ENCODE data around the gene FERMT3.
"Not testable (repeated sequence)": the region's sequence is repeated elsewhere in the genome, so short reads cannot be mapped to it uniquely, and the experiment has no call there.

The FERMT3 gene

DNA sequence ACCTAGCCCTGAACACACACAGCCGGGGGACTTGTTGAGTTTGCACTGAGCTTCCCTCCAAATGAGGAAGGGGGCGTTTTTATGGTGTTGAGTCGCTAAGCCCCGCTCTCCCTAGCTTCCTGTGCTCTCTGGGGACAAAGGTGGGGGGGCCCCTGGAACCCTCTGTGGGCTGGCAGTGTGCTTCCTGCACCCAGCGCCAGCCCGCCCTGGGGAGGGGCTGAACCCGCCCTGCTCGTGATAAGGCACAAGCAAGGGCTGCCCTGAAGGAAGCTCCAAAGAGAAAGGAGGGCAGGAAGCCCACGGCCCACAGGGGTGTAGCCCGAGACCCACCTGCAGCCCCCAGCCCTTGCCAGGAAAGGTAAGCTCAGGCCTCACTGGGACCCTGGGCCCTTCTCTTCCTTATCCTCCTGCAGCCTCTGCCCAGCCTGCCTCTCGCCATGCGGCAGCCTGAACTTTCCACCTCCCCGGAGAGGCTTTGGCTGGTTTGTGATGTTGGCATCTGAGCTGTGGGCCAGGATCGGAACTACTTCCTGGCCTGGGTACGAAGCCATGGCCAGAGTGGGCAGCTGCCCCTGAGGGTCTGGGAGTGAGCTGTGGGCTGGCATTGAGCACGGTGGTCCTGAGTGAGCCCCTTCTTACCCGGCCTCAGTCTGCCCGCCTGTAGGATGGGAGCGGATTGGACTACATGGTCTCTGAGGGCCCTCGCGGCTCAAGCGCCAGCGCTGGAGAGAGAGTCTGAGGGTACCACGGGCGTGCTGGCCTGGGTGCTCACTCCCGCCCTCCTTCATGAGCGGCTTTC lies at the start of gene FERMT3:
FERMT3 (plus strand) TSS at position 265 of the 799 bp plus-strand sequence. CDS start 644 bp downstream, outside the sequence.
- Histone ChIP-seq H3K36me3 (ENCODE audit: insufficient read depth, low read length) (peaks cover 78% of the 10 kb centered on the region), H3K9ac (ENCODE audit: low read depth, low read length) (peak within 1 kb of the TSS; percentile 88)

DNA sequence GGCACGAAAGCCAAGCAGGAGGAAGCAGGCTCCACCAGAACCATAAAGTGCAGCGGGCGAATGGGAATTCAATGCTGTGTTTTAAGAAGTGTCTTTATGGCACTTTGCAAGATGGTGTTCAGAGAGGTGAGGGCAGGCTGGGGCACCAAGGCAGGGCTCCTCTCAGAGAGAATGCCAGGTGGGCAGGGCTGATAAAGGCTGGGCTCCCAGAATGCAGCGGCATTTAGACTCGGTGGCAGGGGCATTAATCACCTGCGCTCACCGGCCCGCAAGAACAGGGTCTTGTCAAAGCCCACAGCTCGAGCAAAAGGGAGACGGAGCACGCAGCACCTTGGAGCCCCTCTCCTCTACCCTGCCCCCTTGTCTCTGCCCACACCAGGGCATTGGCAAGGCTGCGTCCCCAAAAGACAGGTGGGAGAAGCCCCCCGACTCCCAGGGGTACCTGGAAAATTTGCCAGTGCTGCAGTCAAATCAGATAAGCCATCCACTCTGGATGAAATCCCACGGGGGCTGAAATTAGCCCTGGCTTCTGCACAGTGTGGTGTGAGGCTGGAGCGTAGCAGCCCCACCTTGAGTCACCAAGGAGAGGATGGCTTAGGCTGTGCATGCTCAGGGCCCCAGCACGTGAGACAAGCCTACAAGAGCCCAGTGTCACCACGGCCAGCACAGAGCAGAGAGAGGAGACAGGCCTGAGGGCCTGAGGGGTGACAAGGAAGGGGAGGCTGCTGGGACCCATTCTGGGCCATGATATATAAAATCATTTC lies 48.7 kb upstream of the FERMT3 start:
- DNase-seq (no peak), ATAC-seq (ENCODE audit: insufficient read depth, low read depth) (no peak)
- Histone ChIP-seq H3K4me2 (ENCODE audit: insufficient read depth, low read length) (no peak overlapping the region), H3K9ac (ENCODE audit: low read depth, low read length) (no peak overlapping the region), H3K27ac (ENCODE audit: low read length) (no peak overlapping the region), H3K79me2 (ENCODE audit: insufficient read depth, low read length) (peaks cover 13% of the 10 kb centered on the region; the same call in 1 of the 2 replicates), H3K27me3 (ENCODE audit: insufficient read depth, low read length, poor library complexity) (no peaks in the 10 kb centered on the region), H3K4me1 (ENCODE audit: insufficient read depth, low read length) (peaks cover 5% of the 10 kb centered on the region), H3K9me3 (ENCODE audit: insufficient read depth, low read length, severe bottlenecking) (no peaks in the 10 kb centered on the region), H3K4me3 (ENCODE audit: low read depth in 1 of 2, low read length in 2 of 2) (no peak overlapping the region), H2AFZ (ENCODE audit: low read depth, low read length) (no peak overlapping the region), H3K36me3 (ENCODE audit: insufficient read depth, low read length) (no peaks in the 10 kb centered on the region), H4K20me1 (ENCODE audit: insufficient read depth, low read length) (peaks cover 39% of the 10 kb centered on the region)
- TF ChIP-seq EZH2 (IDR thresholded peaks at IDR 0.05; ENCODE audit: borderline replicate concordance, low read depth, low read length, severe bottlenecking) = no peak
- TF ChIP-seq, protein P1, sequence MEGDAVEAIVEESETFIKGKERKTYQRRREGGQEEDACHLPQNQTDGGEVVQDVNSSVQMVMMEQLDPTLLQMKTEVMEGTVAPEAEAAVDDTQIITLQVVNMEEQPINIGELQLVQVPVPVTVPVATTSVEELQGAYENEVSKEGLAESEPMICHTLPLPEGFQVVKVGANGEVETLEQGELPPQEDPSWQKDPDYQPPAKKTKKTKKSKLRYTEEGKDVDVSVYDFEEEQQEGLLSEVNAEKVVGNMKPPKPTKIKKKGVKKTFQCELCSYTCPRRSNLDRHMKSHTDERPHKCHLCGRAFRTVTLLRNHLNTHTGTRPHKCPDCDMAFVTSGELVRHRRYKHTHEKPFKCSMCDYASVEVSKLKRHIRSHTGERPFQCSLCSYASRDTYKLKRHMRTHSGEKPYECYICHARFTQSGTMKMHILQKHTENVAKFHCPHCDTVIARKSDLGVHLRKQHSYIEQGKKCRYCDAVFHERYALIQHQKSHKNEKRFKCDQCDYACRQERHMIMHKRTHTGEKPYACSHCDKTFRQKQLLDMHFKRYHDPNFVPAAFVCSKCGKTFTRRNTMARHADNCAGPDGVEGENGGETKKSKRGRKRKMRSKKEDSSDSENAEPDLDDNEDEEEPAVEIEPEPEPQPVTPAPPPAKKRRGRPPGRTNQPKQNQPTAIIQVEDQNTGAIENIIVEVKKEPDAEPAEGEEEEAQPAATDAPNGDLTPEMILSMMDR (IDR thresholded peaks at IDR 0.05; ENCODE audit: borderline replicate concordance, extremely low read depth, low read length, poor library complexity, severe bottlenecking) = no peak

More for the DNA sequence above, at the start of gene FERMT3:
- Histone ChIP-seq H3K9me3 (ENCODE audit: insufficient read depth, low read length, severe bottlenecking) (no peaks in the 10 kb centered on the region), H3K27me3 (ENCODE audit: insufficient read depth, low read length, poor library complexity) (no peaks in the 10 kb centered on the region), H4K20me1 (ENCODE audit: insufficient read depth, low read length) (peaks cover 37% of the 10 kb centered on the region), H3K27ac (ENCODE audit: low read length) (peak within 1 kb of the TSS; percentile 93), H3K4me1 (ENCODE audit: insufficient read depth, low read length) (peaks cover 46% of the 10 kb centered on the region), H2AFZ (ENCODE audit: low read depth, low read length) (peak within 1 kb of the TSS; percentile 62), H3K4me2 (ENCODE audit: insufficient read depth, low read length) (peak within 1 kb of the TSS; percentile 93), H3K4me3 (ENCODE audit: low read depth in 1 of 2, low read length in 2 of 2) (peak within 1 kb of the TSS; percentile 52 to 86), H3K79me2 (ENCODE audit: insufficient read depth, low read length) (peaks cover 26% of the 10 kb centered on the region)
- peak; percentile 96 for DNase-seq
- peak; percentile 85 for ATAC-seq (ENCODE audit: insufficient read depth, low read depth)
- TF ChIP-seq, protein P1 (IDR thresholded peaks at IDR 0.05; ENCODE audit: borderline replicate concordance, extremely low read depth, low read length, poor library complexity, severe bottlenecking) = peak; percentile 50
- TF ChIP-seq EZH2 (IDR thresholded peaks at IDR 0.05; ENCODE audit: borderline replicate concordance, low read depth, low read length, severe bottlenecking) = no peak

DNA sequence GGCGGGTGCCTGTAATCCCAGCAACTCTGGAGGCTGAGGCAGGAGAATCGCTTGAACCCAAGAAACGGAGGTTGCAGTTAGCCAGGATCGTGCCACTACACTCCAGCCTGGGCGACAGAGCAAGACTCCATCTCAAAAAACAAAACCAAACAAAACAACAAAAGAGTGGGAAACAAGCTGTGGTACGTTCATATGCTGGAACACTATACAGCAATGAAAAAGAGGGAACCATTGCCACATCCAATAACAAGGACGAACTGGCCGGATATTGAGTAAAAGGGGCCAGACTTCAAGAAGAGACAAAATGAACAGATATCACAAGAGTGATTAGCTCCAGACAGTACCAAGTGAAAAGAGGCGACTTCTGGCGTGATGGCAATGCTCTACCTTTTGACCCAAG lies 45.5 kb upstream of the FERMT3 start:
- Histone ChIP-seq H3K4me1 (ENCODE audit: insufficient read depth, low read length) (peaks cover 17% of the 10 kb centered on the region), H4K20me1 (ENCODE audit: insufficient read depth, low read length) (peaks cover 24% of the 10 kb centered on the region), H3K4me2 (ENCODE audit: insufficient read depth, low read length) (no peak overlapping the region), H3K79me2 (ENCODE audit: insufficient read depth, low read length) (peaks cover 29% of the 10 kb centered on the region), H2AFZ (ENCODE audit: low read depth, low read length) (no peak overlapping the region), H3K27me3 (ENCODE audit: insufficient read depth, low read length, poor library complexity) (no peaks in the 10 kb centered on the region), H3K9ac (ENCODE audit: low read depth, low read length) (no peak overlapping the region), H3K27ac (ENCODE audit: low read length) (no peak overlapping the region), H3K9me3 (ENCODE audit: insufficient read depth, low read length, severe bottlenecking) (no peaks in the 10 kb centered on the region), H3K36me3 (ENCODE audit: insufficient read depth, low read length) (no peaks in the 10 kb centered on the region; the same call in 1 of the 2 replicates), H3K4me3 (ENCODE audit: low read depth in 1 of 2, low read length in 2 of 2) (no peak overlapping the region)
- TF ChIP-seq, protein P1 (IDR thresholded peaks at IDR 0.05; ENCODE audit: borderline replicate concordance, extremely low read depth, low read length, poor library complexity, severe bottlenecking) = no peak
- no peak for TF ChIP-seq EZH2 (IDR thresholded peaks at IDR 0.05; ENCODE audit: borderline replicate concordance, low read depth, low read length, severe bottlenecking)
- ATAC-seq (ENCODE audit: insufficient read depth, low read depth) (no peak), DNase-seq (no peak)

DNA sequence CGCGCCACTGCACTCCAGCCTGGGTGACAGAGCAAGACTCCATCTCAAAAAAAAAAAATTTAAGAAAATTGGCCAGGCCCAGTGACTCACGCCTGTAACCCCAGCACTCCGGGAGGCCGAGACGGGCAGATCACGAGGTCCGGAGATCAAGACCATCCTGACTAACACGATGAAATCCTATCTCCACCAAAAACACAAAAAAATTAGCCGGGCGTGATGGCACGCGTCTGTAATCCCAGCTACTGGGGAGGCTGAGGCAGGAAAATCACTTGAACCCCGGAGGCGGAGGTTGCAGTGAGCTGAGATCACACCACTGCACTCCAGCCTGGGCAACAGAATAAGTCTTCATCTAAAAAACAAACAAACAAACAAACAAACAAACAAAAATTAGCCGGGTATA lies 43.8 kb upstream of the FERMT3 start:
- peaks cover 35% of the 10 kb centered on the region for H3K79me2 ChIP-seq (ENCODE audit: insufficient read depth, low read length)
- not testable (repeated sequence) for H3K27ac ChIP-seq (ENCODE audit: low read length); H3K9ac ChIP-seq (ENCODE audit: low read depth, low read length); H3K9me3 ChIP-seq (ENCODE audit: insufficient read depth, low read length, severe bottlenecking); ATAC-seq (ENCODE audit: insufficient read depth, low read depth); DNase-seq; H3K4me2 ChIP-seq (ENCODE audit: insufficient read depth, low read length); H3K4me3 ChIP-seq (ENCODE audit: low read depth in 1 of 2, low read length in 2 of 2); H3K36me3 ChIP-seq (ENCODE audit: insufficient read depth, low read length); H2AFZ ChIP-seq (ENCODE audit: low read depth, low read length); H3K27me3 ChIP-seq (ENCODE audit: insufficient read depth, low read length, poor library complexity)
- peaks cover 33% of the 10 kb centered on the region for H3K4me1 ChIP-seq (ENCODE audit: insufficient read depth, low read length)
- H4K20me1 ChIP-seq (ENCODE audit: insufficient read depth, low read length) = peaks cover 13% of the 10 kb centered on the region
